GM18867 (cell line): Measurements from ENCODE around the gene FOLH1.
"Not testable (repeated sequence)": the region's sequence is repeated elsewhere in the genome, so short reads cannot be mapped to it uniquely, and the experiment has no call there.

Source experiments
- ATAC-seq: cut with Tn5 transposase; IDR thresholded peaks from one replicate; pipeline ENCODE4 v1.9.1; 2021; ENCODE audit warnings: mild to moderate bottlenecking, moderate library complexity; ENCODE audit not compliant: unreplicated experiment

Gene FOLH1

DNA sequence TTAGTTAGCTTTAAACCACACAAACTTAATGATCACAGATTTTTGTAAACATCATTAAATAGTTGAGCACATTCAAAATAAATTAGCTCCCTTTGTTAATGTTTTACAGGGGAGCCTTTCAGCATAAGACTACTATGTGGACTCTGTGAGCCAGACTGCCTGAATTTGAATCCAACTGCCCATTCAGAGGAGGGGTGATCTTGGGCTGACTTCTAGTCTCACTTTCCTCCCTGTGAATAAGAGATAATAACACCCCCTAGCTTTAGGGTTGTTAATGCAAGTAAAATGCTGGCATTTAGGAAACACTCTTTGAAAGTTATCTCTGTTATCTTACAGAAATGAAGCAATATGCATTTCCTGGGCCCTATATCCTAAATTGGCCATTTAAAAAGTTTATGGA is 23.6 kb downstream of the FOLH1 start:
- ATAC-seq = not testable (repeated sequence)

- ATAC-seq = not testable (repeated sequence)
Measured at GRCh38 chr11:49177936-49178335, 30.5 kb downstream of the FOLH1 start.

GRCh38 chr11:49175378-49175777 is 33.0 kb downstream of the FOLH1 start:
- ATAC-seq = not testable (repeated sequence)

DNA sequence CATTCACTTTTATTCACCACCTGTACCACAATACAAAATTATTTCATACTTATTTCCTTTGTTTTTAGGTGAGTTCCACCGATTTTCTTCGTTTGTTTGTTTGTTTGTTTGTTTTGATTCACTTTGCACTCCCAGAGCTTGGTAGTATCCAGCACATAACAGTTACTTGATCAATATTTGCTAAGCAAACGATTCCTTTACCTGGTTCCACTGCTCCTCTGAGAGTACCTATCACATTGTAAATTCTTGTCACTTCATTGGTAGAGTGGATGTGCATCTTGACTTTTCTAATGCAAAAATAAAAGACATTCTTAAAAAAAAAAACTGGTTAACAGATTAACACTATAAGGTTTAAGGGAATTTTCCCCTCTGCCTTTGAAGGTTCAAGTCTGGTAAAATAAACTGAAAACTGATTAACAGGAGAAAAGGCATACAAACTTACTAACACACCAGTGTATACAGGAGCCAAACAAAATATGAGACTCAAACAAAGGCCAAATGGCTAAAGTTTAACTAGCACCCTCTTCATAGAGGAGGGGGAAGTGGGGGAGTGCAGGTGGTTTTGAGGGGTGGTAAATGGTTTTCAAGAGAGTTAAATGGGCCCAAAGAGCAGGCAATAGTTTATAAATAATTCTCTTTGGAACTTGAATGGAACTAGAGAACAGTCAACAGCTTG is 33.6 kb downstream of the FOLH1 start:
- ATAC-seq = not testable (repeated sequence)

DNA sequence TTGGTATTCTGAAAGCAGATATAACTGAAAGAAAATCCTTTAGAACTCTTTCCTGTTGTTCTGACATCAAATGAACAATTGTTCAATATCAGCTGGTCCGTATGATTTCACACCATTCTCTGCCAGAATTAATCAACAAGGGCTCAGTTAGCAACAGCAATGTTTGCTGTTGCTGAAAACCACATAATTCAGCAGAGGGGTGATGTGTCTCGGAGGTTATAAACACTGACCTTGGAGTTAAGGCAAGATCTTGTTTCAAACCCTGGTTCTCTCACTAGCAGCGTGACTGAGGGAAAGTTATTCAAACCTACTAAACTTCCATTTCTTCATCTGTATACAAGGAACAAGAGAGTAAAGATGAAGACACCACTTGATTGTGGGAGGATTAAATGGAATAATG is 36.8 kb downstream of the FOLH1 start:
- not testable (repeated sequence) for ATAC-seq

DNA sequence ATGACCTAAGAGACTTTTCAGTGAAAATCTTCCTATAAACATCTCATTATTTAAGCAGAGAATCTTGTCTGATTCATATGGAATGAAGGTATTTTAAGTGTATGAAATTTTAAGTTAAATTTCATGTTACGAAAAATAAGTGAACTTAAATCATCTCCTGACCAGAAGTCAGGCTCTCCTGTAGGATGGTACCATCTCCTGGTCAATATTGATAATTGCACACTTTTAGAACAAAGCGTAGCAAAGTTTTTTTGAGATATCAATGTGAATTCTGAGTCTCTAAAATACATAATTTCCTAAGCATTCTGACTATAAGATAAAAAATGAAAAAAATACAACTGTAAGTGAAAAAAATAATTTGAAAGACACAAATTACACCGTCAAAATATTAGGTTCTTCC is 38.8 kb downstream of the FOLH1 start:
- ATAC-seq = not testable (repeated sequence)

- not testable (repeated sequence) for ATAC-seq
Measured at GRCh38 chr11:49168992-49169391, 39.4 kb downstream of the FOLH1 start.

- ATAC-seq = no peak
Measured at GRCh38 chr11:49151211-49151610, 57.2 kb downstream of the FOLH1 start.

- ATAC-seq = not testable (repeated sequence)
Measured at GRCh38 chr11:49102356-49102755, 106.0 kb downstream of the FOLH1 start.
